Urothelium cell line (cell line): ENCODE data around the gene ARSG.
A peak's percentile ranks its signal among the peaks of the same experiment; 100 is the strongest.

Source experiments
- DNase-seq: peaks from one replicate; pipeline ENCODE4 v3.0.0; 2011; ENCODE audit warnings: low spot score, mixed read lengths
- FAIRE-seq: peaks from 2 replicates; lab custom pipeline; 2011; peaks lifted over from hg19 to GRCh38; lab: Jason Lieb, UNC

The ARSG gene

GRCh38 chr17:68443972-68444464, 152.7 kb downstream of the ARSG start:
- no peak for DNase-seq
- no peak for FAIRE-seq

- FAIRE-seq (no peak), DNase-seq (no peak)
These were observed 154.4 kb downstream of the ARSG start for GRCh38 chr17:68445671-68446070.

- FAIRE-seq = no peak
- DNase-seq = no peak
These were observed 155.3 kb downstream of the ARSG start for GRCh38 chr17:68446626-68447041.

GRCh38 chr17:68449021-68449739, 157.9 kb downstream of the ARSG start:
- no peak for DNase-seq
- no peak for FAIRE-seq

GRCh38 chr17:68450391-68450790, 159.1 kb downstream of the ARSG start:
- FAIRE-seq (no peak), DNase-seq (no peak)

GRCh38 chr17:68450801-68451200, 159.5 kb downstream of the ARSG start:
- DNase-seq = no peak
- no peak for FAIRE-seq

GRCh38 chr17:68451670-68452354, 160.5 kb downstream of the ARSG start:
- FAIRE-seq (no peak), DNase-seq (no peak)

GRCh38 chr17:68452724-68453290, 161.5 kb downstream of the ARSG start:
- FAIRE-seq = no peak
- no peak for DNase-seq

- no peak for DNase-seq
- FAIRE-seq = no peak
These were observed 162.8 kb downstream of the ARSG start for GRCh38 chr17:68453991-68454665.

GRCh38 chr17:68455901-68456338, 164.6 kb downstream of the ARSG start:
- FAIRE-seq = no peak
- no peak for DNase-seq

- DNase-seq (peak; percentile 87), FAIRE-seq (no peak)
These were observed 165.3 kb downstream of the ARSG start for GRCh38 chr17:68456339-68457167.

GRCh38 chr17:68457168-68457538, 165.9 kb downstream of the ARSG start, which contains the start of gene WIPI1:
Gene WIPI1 (minus strand): TSS chr17:68457496. CDS start chr17:68457421, 75 bp downstream.
- FAIRE-seq (no peak), DNase-seq (no peak)

GRCh38 chr17:68457539-68458259, 166.4 kb downstream of the ARSG start:
- peak; percentile 99 for DNase-seq
- peak; percentile 93 for FAIRE-seq

GRCh38 chr17:68458260-68459036, 167.2 kb downstream of the ARSG start:
- FAIRE-seq (no peak), DNase-seq (no peak)

GRCh38 chr17:68459037-68459639, 167.8 kb downstream of the ARSG start:
- FAIRE-seq (no peak), DNase-seq (no peak)

GRCh38 chr17:68460146-68460545, 168.9 kb downstream of the ARSG start:
- DNase-seq (no peak), FAIRE-seq (no peak)

GRCh38 chr17:68460715-68461114, 169.4 kb downstream of the ARSG start:
- DNase-seq (no peak), FAIRE-seq (no peak)

GRCh38 chr17:68461122-68461539, 169.8 kb downstream of the ARSG start:
- DNase-seq (no peak), FAIRE-seq (no peak)
